CD8-positive, alpha-beta memory T cell (primary cell): ENCODE measurements around the gene DLX5. TPM values are rescaled to one million over a fixed set of nuclear protein-coding genes. Genes with fewer than 3 reads are reported as not detected.

Experiments used
- CTCF ChIA-PET: fragments of 350-600 bp; sonication (Branson Sonifier 250); formaldehyde crosslinking; loops from one replicate; lab custom pipeline; 2021; ENCODE audit warnings: antibody characterized with exemption; lab: Charles Lee
- POLR2A ChIA-PET: fragments of 350-600 bp; sonication (Branson Sonifier 250); formaldehyde crosslinking; loops from one replicate; lab custom pipeline; 2021; ENCODE audit warnings: antibody characterized with exemption; lab: Charles Lee
- DNase-seq, 5 donors: peaks; one replicate each; pipeline versions ENCODE4 v3.0.0 to v3.0.0-alpha.2; 2020 to 2022; ENCODE audit warnings: mixed read lengths in 1 of 5
- H3K27ac ChIP-seq: one replicate; pipeline ENCODE4 v1.7.0; 2013; ENCODE audit warnings: low read depth, mild to moderate bottlenecking, low read length, moderate library complexity
- H3K27me3 ChIP-seq: 2 replicates; pipeline ENCODE4 v1.7.0; 2013; ENCODE audit warnings: low read length, mild to moderate bottlenecking; ENCODE audit not compliant: insufficient read depth, poor library complexity, severe bottlenecking
- H3K36me3 ChIP-seq: 2 replicates; pipeline ENCODE4 v1.7.0; 2013; ENCODE audit warnings: mild to moderate bottlenecking, low read length, moderate library complexity; ENCODE audit not compliant: insufficient read depth
- H3K4me1 ChIP-seq: 2 replicates; pipeline ENCODE4 v1.7.0; 2013; ENCODE audit warnings: mild to moderate bottlenecking, low read length, moderate library complexity; ENCODE audit not compliant: insufficient read depth
- H3K4me3 ChIP-seq: 2 replicates; pipeline ENCODE4 v1.7.0; 2013; ENCODE audit warnings: mild to moderate bottlenecking, low read length
- H3K9me3 ChIP-seq: 2 replicates; pipeline ENCODE4 v1.7.0; 2013; ENCODE audit warnings: mild to moderate bottlenecking, low read length
- H3K27ac Mint-ChIP-seq, 8 donors: one replicate each; pipeline ENCODE4 v1.8.0; 2020 to 2021; ENCODE audit warnings: mixed read lengths in 8 of 8, mild to moderate bottlenecking in 6 of 8, inconsistent platforms in 3 of 8, moderate library complexity in 3 of 8
- H3K27me3 Mint-ChIP-seq, 2 donors: one replicate each; pipeline ENCODE4 v1.8.0; 2020 to 2021; ENCODE audit warnings: mixed read lengths in 2 of 2, mild to moderate bottlenecking in 1 of 2, moderate library complexity in 1 of 2
- H3K36me3 Mint-ChIP-seq, 3 donors: one replicate each; pipeline ENCODE4 v1.8.0; 2020 to 2021; ENCODE audit warnings: mixed read lengths in 3 of 3, inconsistent platforms in 1 of 3, mild to moderate bottlenecking in 1 of 3
- H3K4me1 Mint-ChIP-seq, 3 donors: one replicate each; pipeline ENCODE4 v1.8.0; 2020 to 2021; ENCODE audit warnings: mixed read lengths in 3 of 3, inconsistent platforms in 1 of 3, mild to moderate bottlenecking in 1 of 3
- H3K4me3 Mint-ChIP-seq, 7 donors: one replicate each; pipeline ENCODE4 v1.8.0; 2020 to 2021; ENCODE audit warnings: mixed read lengths in 7 of 7, mild to moderate bottlenecking in 6 of 7, moderate library complexity in 4 of 7, inconsistent platforms in 2 of 7
- H3K9me3 Mint-ChIP-seq, 5 donors: one replicate each; pipeline ENCODE4 v1.8.0; 2020 to 2022; ENCODE audit warnings: mixed read lengths in 5 of 5, mild to moderate bottlenecking in 3 of 5, moderate library complexity in 2 of 5, inconsistent platforms in 1 of 5
- polyA plus RNA-seq: library from polyadenylated mRNA; unstranded; fragments of 300-500 nt; fragmentation: Illumina TruSeq; gene quantifications from one replicate; pipeline ENCODE4 v1.2.3, GENCODE V29; 2021
- total RNA-seq, 2 experiments: library from RNA; stranded (reverse); gene quantifications; one replicate each; pipeline ENCODE4 v1.2.3, GENCODE V29; 2021

Gene DLX5
- total and polyA plus RNA-seq, 3 experiments from 2014 or later = not detected

GRCh38 chr7:96993094-96993865 lies 31.4 kb downstream of the DLX5 start:
- H3K27ac ChIP-seq = no peak overlapping the region
- no peaks in the 10 kb centered on the region for H3K36me3 ChIP-seq
- no peaks in the 10 kb centered on the region for H3K4me1 ChIP-seq
- H3K4me3 ChIP-seq = no peak overlapping the region
- Mint-ChIP-seq H3K27ac (peak overlapping the region in 1 of 8 donors; percentile 85), H3K36me3 (no peaks in the 10 kb centered on the region), H3K27me3 (peaks cover 81 to 91% of the 10 kb centered on the region in 2 donors), H3K4me1 (peaks cover 0 to 5% (median 0%) of the 10 kb centered on the region in 3 donors), H3K4me3 (peak overlapping the region in 2 of 7 donors; percentile 34 to 40), H3K9me3 (peaks cover 0 to 14% (median 10%) of the 10 kb centered on the region in 5 donors)
- no peak for DNase-seq
- no peaks in the 10 kb centered on the region for H3K9me3 ChIP-seq
- CTCF ChIA-PET = interaction anchor here (1.3 kb wide), 1 partner anchor 12 kb away, joined by 3 read pairs; the partner anchor contains the start of gene DLX6
- POLR2A ChIA-PET = no interaction called here
- peaks cover 48% of the 10 kb centered on the region for H3K27me3 ChIP-seq

DNA sequence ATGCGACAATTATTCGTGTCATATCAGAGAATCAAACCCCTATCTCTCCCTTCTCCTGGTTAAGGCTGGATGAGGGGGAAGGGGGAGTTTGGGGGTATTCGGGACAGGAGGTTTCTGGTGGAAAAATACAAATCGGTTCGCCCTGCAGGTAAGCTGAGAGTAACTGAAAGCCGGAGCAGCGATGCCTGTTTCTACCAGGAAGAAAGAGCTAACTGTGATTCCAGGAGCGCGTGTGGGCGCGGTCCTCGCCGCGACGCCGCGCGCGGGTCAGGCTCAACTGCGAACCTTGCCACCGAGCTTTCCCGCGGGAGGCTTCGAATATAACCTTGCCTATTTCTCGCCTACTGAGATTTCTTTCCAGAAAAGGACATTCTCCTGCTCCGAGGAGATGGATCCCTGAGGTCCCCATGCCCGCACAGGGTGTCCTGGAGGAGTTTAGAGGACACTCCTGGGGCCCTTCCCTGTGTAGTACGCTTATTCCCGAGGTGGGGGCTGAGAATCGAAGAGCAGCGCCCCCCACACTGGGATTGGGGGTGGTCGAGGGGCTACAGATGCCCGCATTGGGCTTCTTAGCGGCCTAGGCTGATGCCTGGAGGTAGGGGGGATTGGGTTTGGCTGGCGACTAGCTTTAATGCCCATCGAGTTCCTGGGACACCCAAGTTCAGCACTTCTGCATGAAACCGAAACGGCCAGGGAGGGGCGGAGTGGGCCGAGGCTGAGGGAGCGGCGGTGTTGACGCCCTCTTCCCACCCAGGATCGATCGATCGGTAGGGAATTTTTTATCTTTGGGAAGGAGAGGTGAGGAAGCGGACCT lies 32.2 kb downstream of the DLX5 start:
- H3K36me3 Mint-ChIP-seq = no peaks in the 10 kb centered on the region
- Histone ChIP-seq H3K36me3 (no peaks in the 10 kb centered on the region), H3K9me3 (no peaks in the 10 kb centered on the region), H3K27ac (no peak overlapping the region), H3K4me3 (no peak overlapping the region), H3K4me1 (no peaks in the 10 kb centered on the region), H3K27me3 (peaks cover 44% of the 10 kb centered on the region)
- peak overlapping the region in 1 of 8 donors; percentile 85 for H3K27ac Mint-ChIP-seq
- DNase-seq = no peak
- peaks cover 0 to 14% (median 9%) of the 10 kb centered on the region in 5 donors for H3K9me3 Mint-ChIP-seq
- ChIA-PET POLR2A (no interaction called here), CTCF (no interaction called here)
- peaks cover 0 to 5% (median 0%) of the 10 kb centered on the region in 3 donors for H3K4me1 Mint-ChIP-seq
- H3K27me3 Mint-ChIP-seq = peaks cover 78 to 91% of the 10 kb centered on the region in 2 donors
- H3K4me3 Mint-ChIP-seq = peak overlapping the region in 1 of 7 donors; percentile 36

DNA sequence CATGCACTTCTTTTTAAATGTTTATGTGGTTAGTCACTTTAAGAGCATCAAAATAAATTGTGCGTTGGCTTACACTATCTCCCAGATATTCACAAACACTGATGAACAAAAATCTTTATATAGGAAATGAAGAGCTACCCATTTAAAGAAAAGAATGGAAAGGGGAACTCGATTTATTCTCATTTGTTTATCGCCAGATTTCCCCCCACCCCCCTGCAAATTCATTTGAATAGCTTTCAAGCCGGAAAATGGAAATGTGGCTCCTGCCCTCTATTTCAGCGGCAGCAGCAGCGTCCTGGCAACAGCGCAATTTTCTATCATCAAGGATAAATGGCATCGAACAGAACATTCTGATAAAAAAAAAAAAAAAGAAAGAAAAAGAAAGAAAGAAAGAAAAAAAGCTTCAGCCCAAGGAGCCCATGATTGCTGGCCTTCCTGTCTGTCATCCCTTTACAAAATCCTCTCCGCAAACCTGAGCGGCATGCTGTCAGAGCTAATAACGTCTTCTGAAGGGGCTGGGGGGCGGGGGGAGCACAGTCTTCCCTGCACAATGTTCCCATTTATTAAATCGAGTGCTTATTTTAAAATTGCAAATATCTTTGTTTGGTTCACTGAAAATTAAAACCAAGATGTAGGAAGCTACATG lies 33.0 kb downstream of the DLX5 start:
- Mint-ChIP-seq H3K4me1 (peaks cover 0 to 5% (median 0%) of the 10 kb centered on the region in 3 donors), H3K4me3 (no peak overlapping the region), H3K27me3 (peaks cover 74 to 91% of the 10 kb centered on the region in 2 donors), H3K27ac (no peak overlapping the region), H3K9me3 (peaks cover 0 to 11% (median 6%) of the 10 kb centered on the region in 5 donors), H3K36me3 (no peaks in the 10 kb centered on the region)
- no peaks in the 10 kb centered on the region for H3K4me1 ChIP-seq
- no peak for DNase-seq
- H3K4me3 ChIP-seq = no peak overlapping the region
- peaks cover 36% of the 10 kb centered on the region for H3K27me3 ChIP-seq
- H3K27ac ChIP-seq = no peak overlapping the region
- no peaks in the 10 kb centered on the region for H3K9me3 ChIP-seq
- H3K36me3 ChIP-seq = no peaks in the 10 kb centered on the region
- ChIA-PET POLR2A (no interaction called here), CTCF (no interaction called here)

DNA sequence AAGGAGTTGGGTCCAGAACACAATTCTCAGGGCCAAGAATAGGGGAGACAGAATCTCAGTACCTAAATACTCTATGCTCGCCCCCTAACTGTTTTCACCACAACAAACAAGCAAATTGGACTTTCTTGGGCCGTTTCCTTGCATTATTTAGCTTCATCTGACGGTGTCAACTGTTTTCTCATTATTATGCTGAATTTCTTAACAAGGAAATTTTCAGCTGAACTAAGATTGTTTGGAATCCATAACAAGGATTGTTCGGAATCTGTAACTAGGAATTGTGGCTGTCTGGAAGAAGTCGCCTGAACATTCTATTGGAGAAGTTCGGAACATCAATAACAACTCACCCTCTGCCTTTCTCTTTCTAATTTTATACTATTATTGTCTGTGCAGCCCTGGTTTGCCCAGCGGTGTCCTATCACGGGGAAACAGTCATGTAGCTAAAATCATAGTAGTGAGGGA lies 34.7 kb downstream of the DLX5 start:
- Mint-ChIP-seq H3K4me1 (peaks cover 0 to 5% (median 0%) of the 10 kb centered on the region in 3 donors), H3K27ac (no peak overlapping the region), H3K27me3 (peaks cover 64 to 91% of the 10 kb centered on the region in 2 donors), H3K9me3 (peaks cover 0 to 11% (median 5%) of the 10 kb centered on the region in 5 donors), H3K36me3 (no peaks in the 10 kb centered on the region), H3K4me3 (no peak overlapping the region)
- POLR2A ChIA-PET = no interaction called here
- Histone ChIP-seq H3K27me3 (peaks cover 22% of the 10 kb centered on the region), H3K4me3 (no peak overlapping the region), H3K36me3 (no peaks in the 10 kb centered on the region), H3K9me3 (no peaks in the 10 kb centered on the region), H3K4me1 (no peaks in the 10 kb centered on the region), H3K27ac (no peak overlapping the region)
- DNase-seq = no peak
- CTCF ChIA-PET = no interaction called here

DNA sequence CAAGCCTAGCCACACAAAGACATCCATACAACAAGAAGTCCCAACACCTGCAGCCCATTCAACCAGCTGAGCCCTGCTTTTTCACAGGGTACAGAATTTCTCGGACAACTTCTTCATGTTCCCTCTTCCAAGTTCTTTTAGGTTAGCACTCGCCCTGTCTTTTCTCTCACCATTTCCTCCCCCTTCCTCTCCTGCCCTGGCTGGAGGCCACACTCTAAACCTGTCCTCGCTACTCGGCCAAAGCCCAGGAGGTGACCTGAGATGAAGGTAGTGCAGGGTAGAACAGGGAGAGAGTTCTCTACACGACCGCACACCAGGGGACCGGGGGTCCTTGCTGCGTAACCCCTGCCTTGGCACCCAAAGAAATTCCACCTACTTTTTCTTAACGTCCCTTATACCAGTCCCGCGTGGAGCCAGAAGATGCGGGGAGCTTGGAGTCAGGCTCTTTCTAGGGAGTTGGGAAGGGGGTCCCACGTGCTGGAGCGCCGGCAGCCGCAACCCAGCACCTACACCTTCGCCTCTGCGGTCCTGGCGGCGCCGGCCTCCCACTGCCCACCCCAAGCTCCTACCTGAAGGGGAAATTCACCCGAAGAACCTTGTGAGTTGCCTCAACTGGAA lies 35.3 kb downstream of the DLX5 start:
- CTCF ChIA-PET = no interaction called here

GRCh38 chr7:96987719-96988118 lies 36.9 kb downstream of the DLX5 start:
- no peaks in the 10 kb centered on the region for H3K36me3 ChIP-seq
- H3K9me3 ChIP-seq = no peaks in the 10 kb centered on the region
- H3K36me3 Mint-ChIP-seq = no peaks in the 10 kb centered on the region
- no peaks in the 10 kb centered on the region for H3K4me1 ChIP-seq
- ChIA-PET CTCF (no interaction called here), POLR2A (no interaction called here)
- H3K4me3 ChIP-seq = no peak overlapping the region
- peaks cover 0 to 4% (median 3%) of the 10 kb centered on the region in 5 donors for H3K9me3 Mint-ChIP-seq
- H3K4me1 Mint-ChIP-seq = peaks cover 0 to 5% (median 0%) of the 10 kb centered on the region in 3 donors
- peaks cover 15% of the 10 kb centered on the region for H3K27me3 ChIP-seq
- H3K27me3 Mint-ChIP-seq = peaks cover 42 to 88% of the 10 kb centered on the region in 2 donors
- H3K4me3 Mint-ChIP-seq = no peak overlapping the region
- H3K27ac ChIP-seq = no peak overlapping the region
- no peak for DNase-seq
- H3K27ac Mint-ChIP-seq = no peak overlapping the region

More for the DNA sequence above, 35.3 kb downstream of the DLX5 start:
- H3K4me3 ChIP-seq = no peak overlapping the region
- no peaks in the 10 kb centered on the region for H3K36me3 ChIP-seq
- no peaks in the 10 kb centered on the region for H3K4me1 ChIP-seq
- peaks cover 22% of the 10 kb centered on the region for H3K27me3 ChIP-seq
- no peaks in the 10 kb centered on the region for H3K9me3 ChIP-seq
- Mint-ChIP-seq H3K4me3 (no peak overlapping the region), H3K36me3 (no peaks in the 10 kb centered on the region), H3K27ac (no peak overlapping the region), H3K27me3 (peaks cover 58 to 90% of the 10 kb centered on the region in 2 donors), H3K9me3 (peaks cover 0 to 13% (median 5%) of the 10 kb centered on the region in 5 donors), H3K4me1 (peaks cover 0 to 5% (median 0%) of the 10 kb centered on the region in 3 donors)
- H3K27ac ChIP-seq = no peak overlapping the region
- no peak for DNase-seq
- POLR2A ChIA-PET = no interaction called here

GRCh38 chr7:96986901-96987300 lies 37.7 kb downstream of the DLX5 start:
- ChIA-PET POLR2A (no interaction called here), CTCF (no interaction called here)
- no peak for DNase-seq
- Histone ChIP-seq H3K9me3 (no peaks in the 10 kb centered on the region), H3K36me3 (no peaks in the 10 kb centered on the region), H3K4me3 (no peak overlapping the region), H3K27me3 (peaks cover 8% of the 10 kb centered on the region), H3K27ac (no peak overlapping the region), H3K4me1 (no peaks in the 10 kb centered on the region)
- H3K4me3 Mint-ChIP-seq = no peak overlapping the region
- H3K4me1 Mint-ChIP-seq = peaks cover 0 to 2% (median 0%) of the 10 kb centered on the region in 3 donors
- no peaks in the 10 kb centered on the region for H3K36me3 Mint-ChIP-seq
- peaks cover 0 to 4% (median 1%) of the 10 kb centered on the region in 5 donors for H3K9me3 Mint-ChIP-seq
- no peak overlapping the region for H3K27ac Mint-ChIP-seq
- H3K27me3 Mint-ChIP-seq = peaks cover 34 to 81% of the 10 kb centered on the region in 2 donors
